ENCODE data around the gene ARAP1. TPM values are rescaled to one million over a fixed set of nuclear protein-coding genes. Genes with fewer than 3 reads are reported as not detected.

The ARAP1 gene
- total RNA-seq, 1 experiment from 2014 or later, result 53.0 TPM

DNA sequence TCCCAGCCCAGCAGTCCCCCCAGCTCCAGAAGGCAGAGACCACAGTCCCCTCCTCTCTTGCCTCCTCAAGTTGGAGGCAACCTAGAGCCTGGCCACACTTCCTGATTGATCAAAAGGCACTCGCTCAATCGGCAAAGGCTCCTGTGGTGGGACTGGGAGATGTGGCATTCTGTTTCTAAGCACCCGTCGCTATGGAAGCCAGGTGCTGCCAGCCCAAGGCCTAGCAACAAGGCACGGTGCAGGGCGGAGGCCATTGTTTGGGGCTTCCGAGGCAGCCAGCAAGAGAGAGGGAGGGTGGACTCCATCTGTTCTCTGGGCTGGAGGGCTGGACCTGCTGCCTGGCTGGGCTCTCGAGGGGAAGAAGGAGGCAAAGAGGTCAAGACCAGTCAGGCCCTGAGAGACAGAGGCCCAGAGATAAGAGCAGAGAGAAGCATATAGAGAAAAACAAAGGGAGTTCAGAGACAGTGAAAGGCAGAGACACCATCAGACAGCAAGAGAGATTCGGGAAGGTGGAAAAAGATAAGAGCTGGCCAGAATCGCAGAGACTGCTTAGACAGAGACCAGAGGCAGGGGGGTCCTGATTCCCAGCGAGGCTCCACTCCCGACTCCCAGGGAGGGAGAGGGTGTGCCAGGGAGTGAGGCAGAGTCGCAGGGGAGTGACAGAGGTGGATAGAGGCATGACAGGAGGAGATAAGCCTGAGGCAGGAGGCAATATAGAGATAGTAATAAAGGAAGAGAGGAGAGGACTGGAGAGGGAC is 99.2 kb downstream of the ARAP1 start:
- BruUV-seq (replicated peaks), result no TSS peak
- H3K4me1 Mint-ChIP-seq (ENCODE audit: low read depth, unreplicated experiment), result no peaks in the 10 kb centered on the region
- H3K27me3 Mint-ChIP-seq (ENCODE audit: unreplicated experiment), result peaks cover 73% of the 10 kb centered on the region
- H3K36me3 Mint-ChIP-seq (ENCODE audit: insufficient read depth, unreplicated experiment), result peaks cover 12% of the 10 kb centered on the region
- intact Hi-C loops (cut with micrococcal nuclease; ENCODE audit: unreplicated experiment), result no loop called here
- TF ChIP-seq, protein P1, sequence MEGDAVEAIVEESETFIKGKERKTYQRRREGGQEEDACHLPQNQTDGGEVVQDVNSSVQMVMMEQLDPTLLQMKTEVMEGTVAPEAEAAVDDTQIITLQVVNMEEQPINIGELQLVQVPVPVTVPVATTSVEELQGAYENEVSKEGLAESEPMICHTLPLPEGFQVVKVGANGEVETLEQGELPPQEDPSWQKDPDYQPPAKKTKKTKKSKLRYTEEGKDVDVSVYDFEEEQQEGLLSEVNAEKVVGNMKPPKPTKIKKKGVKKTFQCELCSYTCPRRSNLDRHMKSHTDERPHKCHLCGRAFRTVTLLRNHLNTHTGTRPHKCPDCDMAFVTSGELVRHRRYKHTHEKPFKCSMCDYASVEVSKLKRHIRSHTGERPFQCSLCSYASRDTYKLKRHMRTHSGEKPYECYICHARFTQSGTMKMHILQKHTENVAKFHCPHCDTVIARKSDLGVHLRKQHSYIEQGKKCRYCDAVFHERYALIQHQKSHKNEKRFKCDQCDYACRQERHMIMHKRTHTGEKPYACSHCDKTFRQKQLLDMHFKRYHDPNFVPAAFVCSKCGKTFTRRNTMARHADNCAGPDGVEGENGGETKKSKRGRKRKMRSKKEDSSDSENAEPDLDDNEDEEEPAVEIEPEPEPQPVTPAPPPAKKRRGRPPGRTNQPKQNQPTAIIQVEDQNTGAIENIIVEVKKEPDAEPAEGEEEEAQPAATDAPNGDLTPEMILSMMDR (IDR thresholded peaks at IDR 0.05; ENCODE audit: unreplicated experiment), result no peak
- no peak overlapping the region for H3K4me3 Mint-ChIP-seq (ENCODE audit: low read depth, unreplicated experiment)
- no peak overlapping the region for H3K27ac Mint-ChIP-seq (ENCODE audit: unreplicated experiment)
- H3K9me3 Mint-ChIP-seq (ENCODE audit: low read depth, unreplicated experiment), result no peaks in the 10 kb centered on the region
- DNase-seq, result no peak
- CTCF ChIA-PET, result interaction anchor here (0.6 kb wide), 1 partner anchor 441 kb away, joined by 3 read pairs; no protein-coding TSS in a partner anchor

DNA sequence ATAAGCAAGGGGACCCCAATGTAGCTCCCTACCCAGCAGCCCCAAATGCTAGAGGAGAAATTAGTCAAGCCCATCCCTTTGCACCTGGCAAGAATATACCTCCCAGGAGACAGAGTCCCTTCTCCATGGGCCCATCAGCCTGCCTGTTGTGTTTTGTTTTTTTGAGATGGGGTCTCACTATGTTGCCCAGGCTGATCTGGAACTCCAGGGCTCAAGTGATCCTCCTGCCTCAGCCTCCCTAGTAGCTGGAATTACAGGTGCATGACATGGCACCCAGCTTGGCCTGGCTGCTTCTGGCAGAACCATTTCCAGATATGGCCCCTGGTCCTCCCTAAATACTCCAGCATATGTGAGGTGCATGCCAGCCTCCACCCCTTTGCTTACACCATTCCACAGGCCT is 100.1 kb downstream of the ARAP1 start:
- Mint-ChIP-seq H3K36me3 (ENCODE audit: insufficient read depth, unreplicated experiment) (peaks cover 12% of the 10 kb centered on the region), H3K27me3 (ENCODE audit: unreplicated experiment) (peaks cover 66% of the 10 kb centered on the region), H3K4me1 (ENCODE audit: low read depth, unreplicated experiment) (no peaks in the 10 kb centered on the region), H3K9me3 (ENCODE audit: low read depth, unreplicated experiment) (no peaks in the 10 kb centered on the region), H3K4me3 (ENCODE audit: low read depth, unreplicated experiment) (no peak overlapping the region), H3K27ac (ENCODE audit: unreplicated experiment) (no peak overlapping the region)
- CTCF ChIA-PET, result interaction anchor here (0.6 kb wide), 1 partner anchor 51 kb away, joined by 8 read pairs; no protein-coding TSS in a partner anchor
- intact Hi-C loops (cut with micrococcal nuclease; ENCODE audit: unreplicated experiment), result no loop called here
- TF ChIP-seq, protein P1 (IDR thresholded peaks at IDR 0.05; ENCODE audit: unreplicated experiment), result no peak
- DNase-seq, result no peak
- no TSS peak for BruUV-seq (replicated peaks)

DNA sequence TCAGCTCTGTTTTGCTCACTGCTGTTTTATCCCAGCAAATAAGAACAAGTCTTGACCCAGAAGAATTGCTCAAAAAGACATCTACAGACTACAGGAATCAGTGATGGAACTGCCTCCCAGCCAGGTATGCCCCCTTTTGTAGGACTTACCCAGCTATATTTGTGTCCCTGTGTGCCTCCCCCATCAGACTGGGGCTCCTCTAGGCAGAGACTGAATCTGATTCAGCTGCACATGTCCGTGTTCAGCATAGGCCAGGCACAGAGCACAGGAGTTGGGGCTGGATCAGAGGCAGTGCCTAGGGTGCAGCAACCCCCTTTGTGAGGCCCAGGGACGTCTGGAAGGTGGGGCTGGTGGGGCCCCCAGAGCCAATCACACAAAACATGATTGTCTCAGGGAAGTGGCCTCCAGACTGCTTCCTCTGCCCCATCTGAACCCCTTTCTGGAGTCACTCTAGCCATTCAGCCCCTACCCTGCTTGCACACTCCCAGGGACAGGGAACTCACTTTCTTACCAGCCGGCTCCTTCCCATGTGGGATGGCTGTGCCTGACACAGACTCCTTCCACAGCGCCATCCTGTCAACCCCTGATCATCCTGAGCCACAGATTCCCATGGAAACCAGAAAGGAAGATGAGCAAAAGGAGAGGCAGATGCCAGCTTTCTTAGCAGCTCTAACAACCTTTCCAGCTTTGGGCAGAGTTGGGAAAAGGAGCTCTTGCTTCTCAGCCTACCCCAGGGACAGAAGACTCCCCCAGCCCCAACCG is 102.8 kb downstream of the ARAP1 start:
- DNase-seq, result no peak
- CTCF ChIA-PET, result interaction anchor here (0.7 kb wide), 1 partner anchor 12 kb away, joined by 6 read pairs; no protein-coding TSS in a partner anchor
- no peaks in the 10 kb centered on the region for H3K4me1 Mint-ChIP-seq (ENCODE audit: low read depth, unreplicated experiment)
- H3K27ac Mint-ChIP-seq (ENCODE audit: unreplicated experiment), result no peak overlapping the region
- BruUV-seq (replicated peaks), result no TSS peak
- no peak overlapping the region for H3K4me3 Mint-ChIP-seq (ENCODE audit: low read depth, unreplicated experiment)
- intact Hi-C loops (cut with micrococcal nuclease; ENCODE audit: unreplicated experiment), result no loop called here
- peaks cover 7% of the 10 kb centered on the region for H3K36me3 Mint-ChIP-seq (ENCODE audit: insufficient read depth, unreplicated experiment)
- H3K27me3 Mint-ChIP-seq (ENCODE audit: unreplicated experiment), result peaks cover 47% of the 10 kb centered on the region
- TF ChIP-seq, protein P1 (IDR thresholded peaks at IDR 0.05; ENCODE audit: unreplicated experiment), result no peak
- H3K9me3 Mint-ChIP-seq (ENCODE audit: low read depth, unreplicated experiment), result no peaks in the 10 kb centered on the region

DNA sequence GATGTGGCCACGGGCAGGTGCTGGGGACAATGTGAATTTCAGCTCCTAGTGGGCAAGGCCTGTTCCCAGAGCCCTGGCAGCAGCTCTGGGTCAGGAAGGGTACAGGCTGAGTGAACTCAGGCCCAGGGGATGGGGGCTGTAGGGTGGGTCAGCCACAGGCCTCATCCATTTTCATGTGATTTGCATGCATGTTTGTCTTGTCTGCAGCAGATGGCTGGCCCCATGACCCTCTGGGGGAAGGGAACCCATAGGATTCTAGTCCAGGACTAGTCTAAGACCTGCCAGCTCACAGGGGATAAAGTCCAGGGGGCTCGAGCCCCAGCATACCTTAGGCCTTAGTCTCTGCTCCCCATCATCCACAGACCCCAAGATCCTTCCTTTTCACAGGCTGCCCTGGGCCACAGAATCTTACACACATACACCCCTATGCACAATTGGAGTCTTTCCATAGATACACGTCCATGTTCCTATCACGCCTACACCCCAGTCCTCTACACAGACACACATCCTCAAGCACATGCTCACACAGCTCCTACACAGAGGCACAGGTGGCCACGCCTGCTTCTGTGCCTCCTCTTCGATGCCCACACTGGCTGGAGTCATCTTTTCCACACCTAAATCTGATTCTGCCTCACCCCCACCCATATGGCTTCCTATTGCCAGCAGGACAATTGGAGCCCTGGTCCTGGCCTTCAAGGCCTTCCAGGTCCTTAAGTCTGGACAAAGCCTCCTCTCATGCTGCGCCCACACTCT is 103.6 kb downstream of the ARAP1 start:
- Mint-ChIP-seq H3K9me3 (ENCODE audit: low read depth, unreplicated experiment) (no peaks in the 10 kb centered on the region), H3K27ac (ENCODE audit: unreplicated experiment) (no peak overlapping the region), H3K4me3 (ENCODE audit: low read depth, unreplicated experiment) (no peak overlapping the region), H3K36me3 (ENCODE audit: insufficient read depth, unreplicated experiment) (peaks cover 10% of the 10 kb centered on the region), H3K4me1 (ENCODE audit: low read depth, unreplicated experiment) (peaks cover 6% of the 10 kb centered on the region), H3K27me3 (ENCODE audit: unreplicated experiment) (peaks cover 43% of the 10 kb centered on the region)
- TF ChIP-seq, protein P1 (IDR thresholded peaks at IDR 0.05; ENCODE audit: unreplicated experiment), result no peak
- CTCF ChIA-PET, result no interaction called here
- no TSS peak for BruUV-seq (replicated peaks)
- intact Hi-C loops (cut with micrococcal nuclease; ENCODE audit: unreplicated experiment), result no loop called here
- DNase-seq, result no peak
